RWPE2 (cell line): Measurements from ENCODE around the gene HMMR.
"Not testable (repeated sequence)": the region's sequence is repeated elsewhere in the genome, so short reads cannot be mapped to it uniquely, and the experiment has no call there.

Source experiments
- ATAC-seq: fragments of 200-7000 bp; cut with Tn5 transposase; 3 replicates; pipeline ENCODE4 v1.9.1; 2021; ENCODE audit warnings: low read depth
- DNase-seq: peaks from one replicate; pipeline ENCODE4 v3.0.0-alpha.2; 2020; ENCODE audit warnings: low spot score
- H3K27ac ChIP-seq: fragments of 450-650 bp; 2 replicates; pipeline ENCODE4 v1.5.1; 2017; ENCODE audit warnings: mild to moderate bottlenecking; ENCODE audit not compliant: poor library complexity, severe bottlenecking
- H3K27me3 ChIP-seq: fragments of 250-450 bp; sonication (Bioruptor Pico); 2 replicates; pipeline ENCODE4 v1.5.1; 2021; ENCODE audit warnings: mild to moderate bottlenecking, moderate library complexity; ENCODE audit not compliant: insufficient read depth, poor library complexity, severe bottlenecking
- H3K36me3 ChIP-seq: fragments of 250-450 bp; sonication (Bioruptor Pico); 2 replicates; pipeline ENCODE4 v1.5.1; 2020; ENCODE audit warnings: low read depth, mild to moderate bottlenecking, moderate library complexity
- H3K4me1 ChIP-seq: fragments of 250-450 bp; sonication (Bioruptor Pico); 2 replicates; pipeline ENCODE4 v1.5.1; 2021; ENCODE audit warnings: mild to moderate bottlenecking, moderate library complexity; ENCODE audit not compliant: insufficient read depth, poor library complexity, severe bottlenecking
- H3K4me3 ChIP-seq: fragments of 250-450 bp; sonication (Bioruptor Pico); 2 replicates; pipeline ENCODE4 v1.5.1; 2021; ENCODE audit warnings: mild to moderate bottlenecking, moderate library complexity; ENCODE audit not compliant: severe bottlenecking
- H3K9me3 ChIP-seq: fragments of 250-450 bp; sonication (Bioruptor Pico); 2 replicates; pipeline ENCODE4 v1.5.1; 2021; ENCODE audit warnings: mild to moderate bottlenecking, moderate library complexity; ENCODE audit not compliant: severe bottlenecking
- TF ChIP-seq, protein P1 (sequence below): fragments of 450-650 bp; IDR thresholded peaks from one replicate; pipeline ENCODE4 v1.5.1; 2017; ENCODE audit warnings: mild to moderate bottlenecking, moderate library complexity; ENCODE audit not compliant: poor library complexity, severe bottlenecking

The HMMR gene

DNA sequence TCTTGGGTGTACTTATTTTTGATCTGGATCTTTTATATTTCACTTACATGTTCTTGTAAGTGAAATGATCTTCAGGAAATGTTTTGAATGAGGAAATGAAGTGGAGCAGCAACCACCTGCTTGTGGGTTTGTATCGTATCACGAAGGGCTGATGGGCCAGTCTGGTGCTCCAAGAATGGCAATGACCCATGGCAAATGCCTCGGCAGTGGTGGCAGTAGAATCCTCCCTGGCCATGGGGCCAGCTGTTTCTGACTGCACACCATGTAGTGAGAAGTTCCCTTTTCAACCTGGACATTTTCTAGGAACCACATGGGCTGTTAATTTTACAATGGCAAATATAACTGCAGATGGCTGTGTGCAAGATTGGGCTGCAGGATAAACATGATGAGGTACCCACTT, 74.9 kb downstream of the HMMR start:
- Histone ChIP-seq H3K36me3 (no peaks in the 10 kb centered on the region), H3K9me3 (no peaks in the 10 kb centered on the region), H3K4me3 (no peak overlapping the region), H3K27ac (no peak overlapping the region), H3K27me3 (peaks cover 6% of the 10 kb centered on the region), H3K4me1 (no peaks in the 10 kb centered on the region)
- TF ChIP-seq, protein P1, sequence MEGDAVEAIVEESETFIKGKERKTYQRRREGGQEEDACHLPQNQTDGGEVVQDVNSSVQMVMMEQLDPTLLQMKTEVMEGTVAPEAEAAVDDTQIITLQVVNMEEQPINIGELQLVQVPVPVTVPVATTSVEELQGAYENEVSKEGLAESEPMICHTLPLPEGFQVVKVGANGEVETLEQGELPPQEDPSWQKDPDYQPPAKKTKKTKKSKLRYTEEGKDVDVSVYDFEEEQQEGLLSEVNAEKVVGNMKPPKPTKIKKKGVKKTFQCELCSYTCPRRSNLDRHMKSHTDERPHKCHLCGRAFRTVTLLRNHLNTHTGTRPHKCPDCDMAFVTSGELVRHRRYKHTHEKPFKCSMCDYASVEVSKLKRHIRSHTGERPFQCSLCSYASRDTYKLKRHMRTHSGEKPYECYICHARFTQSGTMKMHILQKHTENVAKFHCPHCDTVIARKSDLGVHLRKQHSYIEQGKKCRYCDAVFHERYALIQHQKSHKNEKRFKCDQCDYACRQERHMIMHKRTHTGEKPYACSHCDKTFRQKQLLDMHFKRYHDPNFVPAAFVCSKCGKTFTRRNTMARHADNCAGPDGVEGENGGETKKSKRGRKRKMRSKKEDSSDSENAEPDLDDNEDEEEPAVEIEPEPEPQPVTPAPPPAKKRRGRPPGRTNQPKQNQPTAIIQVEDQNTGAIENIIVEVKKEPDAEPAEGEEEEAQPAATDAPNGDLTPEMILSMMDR: no peak
- DNase-seq (no peak), ATAC-seq (no peak)

DNA sequence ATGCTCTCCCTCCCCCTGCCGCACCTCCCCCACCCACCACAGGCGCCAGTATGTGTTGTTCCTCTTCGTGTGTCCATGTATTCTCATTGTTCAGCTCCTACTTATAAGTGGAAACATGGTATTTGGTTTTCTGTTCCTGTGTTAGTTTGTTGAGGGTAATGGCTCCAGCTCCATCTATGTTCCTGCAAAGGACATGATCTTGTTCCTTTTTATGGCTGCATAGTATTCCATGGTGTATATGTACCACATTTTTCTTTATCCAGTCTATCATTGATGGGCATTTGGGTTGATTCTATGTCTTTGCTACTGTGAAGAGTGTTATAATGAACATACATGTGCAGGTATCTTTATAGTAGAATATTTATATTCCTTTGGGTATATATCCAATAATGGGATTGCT, 76.0 kb downstream of the HMMR start:
- not testable (repeated sequence) for DNase-seq, H3K4me1 ChIP-seq, H3K27me3 ChIP-seq, H3K9me3 ChIP-seq, ATAC-seq, H3K36me3 ChIP-seq, H3K4me3 ChIP-seq, H3K27ac ChIP-seq

DNA sequence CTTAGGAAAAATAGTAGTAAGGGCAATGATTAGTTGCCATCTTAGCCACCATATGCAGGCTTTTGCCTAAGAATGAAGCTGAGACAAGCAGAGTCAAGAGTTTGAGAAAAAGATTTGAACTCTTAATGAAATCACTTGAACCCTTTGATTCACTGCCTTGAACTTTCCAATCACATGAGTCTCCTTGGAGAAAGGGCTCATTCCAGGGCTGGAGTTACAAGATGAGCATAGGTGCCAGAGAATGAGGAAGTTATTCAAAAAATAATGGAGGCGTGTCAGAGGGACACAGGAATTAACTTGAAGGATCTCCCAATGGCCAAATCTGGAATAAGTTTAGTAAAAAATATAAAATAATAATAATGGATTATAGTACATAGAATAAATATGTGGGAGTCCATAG, 80.3 kb downstream of the HMMR start:
- Histone ChIP-seq H3K4me3 (no peak overlapping the region), H3K36me3 (no peaks in the 10 kb centered on the region)

More for the DNA sequence above, 80.3 kb downstream of the HMMR start:
- ATAC-seq (no peak), DNase-seq (no peak)
- H3K9me3 ChIP-seq: no peaks in the 10 kb centered on the region
- H3K27ac ChIP-seq: no peak overlapping the region
- TF ChIP-seq, protein P1: no peak
- H3K4me1 ChIP-seq: no peaks in the 10 kb centered on the region
- H3K27me3 ChIP-seq: no peaks in the 10 kb centered on the region
